GM12891 (cell line): ENCODE data around the gene MTPN.

Source experiments
- DNase-seq: peaks from one replicate; pipeline ENCODE4 v3.0.0; 2011; ENCODE audit warnings: low spot score; ENCODE audit not compliant: insufficient read length
- FAIRE-seq: peaks from 2 replicates; lab custom pipeline; 2011; peaks lifted over from hg19 to GRCh38; lab: Jason Lieb, UNC
- PAX5 ChIP-seq: IDR thresholded peaks from 2 replicates; pipeline ENCODE4 v1.6.1; 2011; ENCODE audit warnings: low read length, moderate library complexity, mild to moderate bottlenecking; ENCODE audit not compliant: insufficient read depth, severe bottlenecking
- POLR2A ChIP-seq: IDR thresholded peaks from 2 replicates; pipeline ENCODE4 v1.6.1; 2011; ENCODE audit warnings: low read depth, low read length, control low read depth
- POLR2AphosphoS5 ChIP-seq: IDR thresholded peaks from 2 replicates; pipeline ENCODE4 v1.6.1; 2011; ENCODE audit warnings: low read depth, low read length, control low read depth
- POU2F2 ChIP-seq: IDR thresholded peaks from 2 replicates; pipeline ENCODE4 v1.6.1; 2011; ENCODE audit warnings: low read depth, mild to moderate bottlenecking, control low read depth, low read length, moderate library complexity
- SPI1 ChIP-seq: IDR thresholded peaks from 2 replicates; pipeline ENCODE4 v1.6.1; 2011; ENCODE audit warnings: low read depth, low read length, control low read depth
- TAF1 ChIP-seq: IDR thresholded peaks from 2 replicates; pipeline ENCODE4 v1.6.1; 2011; ENCODE audit warnings: low read depth, low read length, control low read depth

The MTPN gene

GRCh38 chr7:135971366-135971725 lies 5.8 kb downstream of the MTPN start:
- DNase-seq (no peak), FAIRE-seq (no peak)
- no peak for TF ChIP-seq TAF1
- no peak for TF ChIP-seq POU2F2
- no peak for TF ChIP-seq PAX5
- TF ChIP-seq SPI1 = no peak
- TF ChIP-seq POLR2AphosphoS5 = no peak
- no peak for TF ChIP-seq POLR2A

- no peak for TF ChIP-seq SPI1
- TF ChIP-seq PAX5 = no peak
- no peak for TF ChIP-seq POLR2AphosphoS5
- no peak for TF ChIP-seq POLR2A
- TF ChIP-seq TAF1 = no peak
- TF ChIP-seq POU2F2 = no peak
- peak; percentile 20 for FAIRE-seq
- no peak for DNase-seq
Observed at GRCh38 chr7:135970682-135971365, 6.3 kb downstream of the MTPN start.

DNA sequence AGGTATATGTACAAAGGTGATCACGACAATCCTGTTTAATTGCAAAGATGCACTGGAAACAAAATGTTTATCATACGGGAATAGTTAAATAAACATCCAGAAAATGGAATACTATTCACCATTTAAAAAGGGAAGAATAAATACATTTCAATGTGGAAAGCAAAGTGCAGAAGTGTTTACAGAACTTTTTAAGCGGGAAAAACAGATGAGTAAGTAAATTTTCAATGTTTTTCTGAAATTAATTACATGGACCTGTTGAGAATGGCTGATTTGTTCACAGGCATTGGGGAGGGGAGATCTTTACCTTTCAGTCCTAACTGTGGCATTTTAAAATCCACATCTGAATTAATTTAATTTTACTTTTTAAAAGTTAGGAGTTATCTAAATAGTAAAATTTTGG lies 7.1 kb downstream of the MTPN start:
- no peak for DNase-seq
- no peak for FAIRE-seq
- TF ChIP-seq PAX5 (no peak), TAF1 (no peak), SPI1 (no peak), POLR2A (no peak), POLR2AphosphoS5 (no peak), POU2F2 (no peak)

DNA sequence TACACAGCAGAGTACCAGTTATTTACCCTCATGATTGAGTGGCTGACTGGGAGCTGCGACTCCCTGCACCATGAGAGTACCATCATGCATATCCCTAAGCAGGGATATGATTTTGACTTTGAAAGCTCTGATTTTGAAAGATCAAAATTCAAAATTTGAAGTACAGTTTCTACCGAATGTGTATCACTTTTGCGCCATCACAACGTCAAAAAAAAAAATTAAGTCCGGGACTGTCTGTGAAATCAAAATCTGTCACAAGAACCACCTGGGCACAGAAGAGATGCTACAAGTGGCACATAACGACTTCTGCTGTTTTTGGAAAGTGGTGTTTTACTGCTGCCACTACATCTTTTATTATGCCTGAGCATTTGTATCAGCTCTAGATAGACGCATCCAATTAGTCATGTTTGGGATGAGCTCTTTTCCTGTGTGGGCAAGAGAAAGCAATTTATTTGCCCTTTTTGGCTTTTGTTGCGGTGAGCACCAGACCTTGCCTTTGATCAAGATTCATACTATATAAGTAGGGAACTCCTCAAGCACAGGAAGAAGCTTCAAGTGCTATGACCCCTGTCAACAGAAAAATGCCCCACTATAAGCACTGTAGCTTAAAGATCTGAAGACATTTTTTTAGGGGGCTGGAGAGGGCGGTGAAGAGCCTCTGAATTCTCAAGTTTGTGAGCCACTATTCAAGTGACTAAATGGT lies 10.7 kb downstream of the MTPN start:
- TF ChIP-seq SPI1 = no peak
- no peak for TF ChIP-seq POLR2AphosphoS5
- no peak for TF ChIP-seq TAF1
- no peak for TF ChIP-seq POU2F2
- TF ChIP-seq PAX5 = no peak
- no peak for TF ChIP-seq POLR2A
- FAIRE-seq (no peak), DNase-seq (no peak)

- peak; percentile 81 for FAIRE-seq
- DNase-seq = no peak
- TF ChIP-seq TAF1 (no peak), SPI1 (peak; percentile 44; the same call in 1 of the 2 replicates)
Observed at GRCh38 chr7:135965602-135966001, 11.6 kb downstream of the MTPN start.

- no peak for DNase-seq
- no peak for FAIRE-seq
- no peak for TF ChIP-seq POU2F2
- TF ChIP-seq SPI1 = no peak
- TF ChIP-seq POLR2AphosphoS5 = no peak
- no peak for TF ChIP-seq POLR2A
- no peak for TF ChIP-seq PAX5
- no peak for TF ChIP-seq TAF1
Observed at GRCh38 chr7:135964791-135965190, 12.4 kb downstream of the MTPN start.

DNA sequence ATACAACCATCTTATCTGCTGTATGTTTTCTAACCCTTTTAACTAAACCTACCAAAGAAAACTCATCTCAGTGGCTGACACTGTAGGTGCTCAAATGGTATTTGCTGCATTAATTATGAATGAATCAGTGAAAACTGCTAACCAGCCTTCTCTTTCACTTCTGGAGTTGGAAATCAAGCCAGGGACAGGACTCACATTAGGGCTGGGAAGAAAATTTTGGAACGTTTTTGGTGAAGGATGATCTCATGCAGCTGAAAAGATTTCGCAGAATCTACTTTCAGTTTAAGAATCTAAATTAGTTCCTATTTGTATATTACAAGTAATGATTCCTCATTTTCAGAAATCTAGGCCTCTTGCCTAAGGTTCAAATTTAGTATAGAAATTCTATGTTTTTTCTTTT lies 12.9 kb downstream of the MTPN start:
- peak; percentile 26 for FAIRE-seq
- no peak for DNase-seq
- TF ChIP-seq TAF1 (no peak), POLR2AphosphoS5 (no peak), SPI1 (no peak), POU2F2 (no peak), PAX5 (no peak), POLR2A (no peak)

GRCh38 chr7:135962802-135963201 lies 14.4 kb downstream of the MTPN start:
- DNase-seq = no peak
- FAIRE-seq = no peak
- TF ChIP-seq TAF1 (no peak), POLR2AphosphoS5 (no peak)

GRCh38 chr7:135960709-135961451 lies 16.3 kb downstream of the MTPN start:
- DNase-seq (no peak), FAIRE-seq (no peak)
- TF ChIP-seq SPI1 (peak; percentile 20; the same call in 1 of the 2 replicates), POLR2AphosphoS5 (no peak)
